ENCODE measurements around the gene LNPEP. TPM values are rescaled to one million over a fixed set of nuclear protein-coding genes. Genes with fewer than 3 reads are reported as not detected.
"Not testable (repeated sequence)": the region's sequence is repeated elsewhere in the genome, so short reads cannot be mapped to it uniquely, and the experiment has no call there.

The LNPEP gene
- total and polyA plus RNA-seq, 2 of the 4 experiments (the other 2 are of a cell fraction): 3.6 to 27.4 TPM

DNA sequence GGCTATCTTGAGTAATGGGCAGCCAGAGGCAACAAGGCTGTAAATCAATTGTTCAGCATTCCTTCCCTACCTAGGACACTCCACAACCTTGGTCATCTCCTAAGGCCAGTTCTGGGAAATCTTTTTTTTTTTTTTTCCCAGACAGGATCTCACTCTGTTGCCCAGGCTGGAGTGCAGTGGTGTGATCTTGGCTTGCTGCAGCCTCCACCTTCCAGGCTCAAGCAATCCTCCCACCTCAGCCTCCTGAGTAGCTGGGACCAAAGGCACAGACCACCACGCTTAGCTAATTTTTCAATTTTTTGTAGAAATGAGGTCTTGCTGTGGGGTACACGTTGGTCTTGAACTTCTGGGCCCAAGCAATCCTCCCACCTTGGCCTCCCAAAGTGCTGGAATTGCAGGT, 4.8 kb upstream of the LNPEP start:
- H2BK120ac ChIP-seq (ENCODE audit: low read depth, low read length); H3K9me3 ChIP-seq (ENCODE audit: control insufficient read depth, insufficient read depth, low read length); CTCF ChIA-PET; H2AK5ac ChIP-seq (ENCODE audit: low read depth, low read length); ATAC-seq (ENCODE audit: low read depth); H2AFZ ChIP-seq (replicated peaks; ENCODE audit: low read length, poor library complexity); H4K5ac ChIP-seq (ENCODE audit: low read depth, low read length); H3K56ac ChIP-seq (ENCODE audit: extremely low read depth, insufficient read depth, low read length); H3K9me1 ChIP-seq (ENCODE audit: insufficient read depth, low read length); H3K4me2 ChIP-seq (ENCODE audit: low read depth, low read length); H4K20me1 ChIP-seq (ENCODE audit: insufficient read depth, low read length); H3K27me3 ChIP-seq (ENCODE audit: control insufficient read depth, insufficient read depth, low read length); H3K4me3 ChIP-seq (ENCODE audit: insufficient read depth, low read depth, low read length); intact Hi-C loops (cut with micrococcal nuclease); H2BK20ac ChIP-seq (ENCODE audit: low read depth, low read length); H2BK5ac ChIP-seq (ENCODE audit: low read depth, low read length, poor library complexity, severe bottlenecking); H3K4me1 ChIP-seq (ENCODE audit: control insufficient read depth, insufficient read depth, low read length); BruUV-seq (replicated peaks); H3K18ac ChIP-seq (ENCODE audit: low read depth, low read length); dilution Hi-C loops (cut with HindIII; ENCODE audit: low sequenced_read_pairs, unreplicated experiment); H2BK15ac ChIP-seq (ENCODE audit: low read depth, low read length); H3K27ac ChIP-seq (ENCODE audit: insufficient read depth, low read length); H4K91ac ChIP-seq (ENCODE audit: insufficient read depth, low read depth, low read length); H3K4ac ChIP-seq (ENCODE audit: low read depth, low read length); H3K36me3 ChIP-seq (ENCODE audit: control insufficient read depth, insufficient read depth, low read length); H2AK9ac ChIP-seq (replicated peaks; ENCODE audit: low read depth, low read length, poor library complexity); H4K8ac ChIP-seq (ENCODE audit: low read depth in 2 of 2, low read length in 2 of 2); DNase-seq; H3K23ac ChIP-seq (ENCODE audit: low read depth, low read length); H3K9ac ChIP-seq (ENCODE audit: low read depth, low read length); POLR2A ChIA-PET (ENCODE audit: unreplicated experiment); in situ Hi-C loops (cut with MboI; ENCODE audit: low sequenced_read_pairs); H3K14ac ChIP-seq (replicated peaks; ENCODE audit: low read depth, low read length): not testable (repeated sequence)
- H3K79me1 ChIP-seq (ENCODE audit: low read depth in 1 of 2, low read length in 2 of 2): peaks cover 0 to 12% of the 10 kb centered on the region in 2 experiments; a peak in 2 of 4 replicates
- WGBS, 2 experiments (ENCODE audit: extremely low coverage in 2 of 2, insufficient read length in 1 of 2): no CpG with 5 or more reads among the region's 2 CpGs
